ENCODE data around the gene PPIB. TPM values are rescaled to one million over a fixed set of nuclear protein-coding genes. Genes with fewer than 3 reads are reported as not detected.

Gene PPIB
- total and polyA plus RNA-seq, 9 of the 15 experiments (the other 6 are each of a cell fraction or from before 2014, with no cell fraction given), result 306 to 746 (median 439) TPM

GRCh38 chr15:64162869-64163658 lies at the start of gene PPIB (continued):
- TF ChIP-seq ZFP36 (IDR thresholded peaks at IDR 0.05; ENCODE audit: low read depth, low read length, partially characterized antibody) (no peak), CTCF (IDR thresholded peaks at IDR 0.05 in 2 of 3, conservative IDR thresholded peaks at IDR 0.05 in 1 of 3; ENCODE audit: insufficient read depth in 2 of 3, low read depth in 1 of 3, low read length in 3 of 3) (peak; percentile 82 to 88 (median 86)), NCOA4 (IDR thresholded peaks at IDR 0.05; ENCODE audit: partially characterized antibody) (no peak), ARID1B (IDR thresholded peaks at IDR 0.05) (0 out of 2 replicates have a peak, but pooled peaks have one; percentile 46), MLLT1 (IDR thresholded peaks at IDR 0.05) (peak; percentile 59 to 62; a peak in 2 of 4 replicates), TOE1 (IDR thresholded peaks at IDR 0.05; ENCODE audit: borderline replicate concordance) (peak; percentile 89; the same call in 1 of the 2 replicates), TOE1 (CRISPR knock-in tag; IDR thresholded peaks at IDR 0.05; ENCODE audit: borderline replicate concordance, low read depth) (no peak), USF1 (CRISPR knock-in tag; IDR thresholded peaks at IDR 0.05) (0 out of 2 replicates have a peak, but pooled peaks have one; percentile 34), SNRNP70 (optimal IDR thresholded peaks at IDR 0.05; ENCODE audit: low read depth, low read length) (no peak), CHD2 (IDR thresholded peaks at IDR 0.05; ENCODE audit: low read depth, low read length) (no peak), RBM39 (optimal IDR thresholded peaks at IDR 0.05; ENCODE audit: low read depth, low read length) (no peak), SIN3A (IDR thresholded peaks at IDR 0.05; ENCODE audit: borderline replicate concordance in 2 of 2, control insufficient read depth in 1 of 2, low read depth in 2 of 2, low read length in 2 of 2) (peak; percentile 96 to 97), NR1H2 (CRISPR knock-in tag; IDR thresholded peaks at IDR 0.05) (no peak), HNRNPK (IDR thresholded peaks at IDR 0.05; ENCODE audit: low read depth, low read length, poor library complexity, severe bottlenecking) (peak; percentile 45), ZNF445 (CRISPR knock-in tag; IDR thresholded peaks at IDR 0.05; ENCODE audit: low read depth) (no peak), MCM5 (IDR thresholded peaks at IDR 0.05; ENCODE audit: low read depth) (no peak), PURB (CRISPR knock-in tag; IDR thresholded peaks at IDR 0.05; ENCODE audit: low read depth) (no peak)
- TF ChIP-seq, protein P1, sequence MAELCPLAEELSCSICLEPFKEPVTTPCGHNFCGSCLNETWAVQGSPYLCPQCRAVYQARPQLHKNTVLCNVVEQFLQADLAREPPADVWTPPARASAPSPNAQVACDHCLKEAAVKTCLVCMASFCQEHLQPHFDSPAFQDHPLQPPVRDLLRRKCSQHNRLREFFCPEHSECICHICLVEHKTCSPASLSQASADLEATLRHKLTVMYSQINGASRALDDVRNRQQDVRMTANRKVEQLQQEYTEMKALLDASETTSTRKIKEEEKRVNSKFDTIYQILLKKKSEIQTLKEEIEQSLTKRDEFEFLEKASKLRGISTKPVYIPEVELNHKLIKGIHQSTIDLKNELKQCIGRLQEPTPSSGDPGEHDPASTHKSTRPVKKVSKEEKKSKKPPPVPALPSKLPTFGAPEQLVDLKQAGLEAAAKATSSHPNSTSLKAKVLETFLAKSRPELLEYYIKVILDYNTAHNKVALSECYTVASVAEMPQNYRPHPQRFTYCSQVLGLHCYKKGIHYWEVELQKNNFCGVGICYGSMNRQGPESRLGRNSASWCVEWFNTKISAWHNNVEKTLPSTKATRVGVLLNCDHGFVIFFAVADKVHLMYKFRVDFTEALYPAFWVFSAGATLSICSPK (IDR thresholded peaks at IDR 0.05; ENCODE audit: borderline replicate concordance), result no peak
- TF ChIP-seq, protein P2, sequence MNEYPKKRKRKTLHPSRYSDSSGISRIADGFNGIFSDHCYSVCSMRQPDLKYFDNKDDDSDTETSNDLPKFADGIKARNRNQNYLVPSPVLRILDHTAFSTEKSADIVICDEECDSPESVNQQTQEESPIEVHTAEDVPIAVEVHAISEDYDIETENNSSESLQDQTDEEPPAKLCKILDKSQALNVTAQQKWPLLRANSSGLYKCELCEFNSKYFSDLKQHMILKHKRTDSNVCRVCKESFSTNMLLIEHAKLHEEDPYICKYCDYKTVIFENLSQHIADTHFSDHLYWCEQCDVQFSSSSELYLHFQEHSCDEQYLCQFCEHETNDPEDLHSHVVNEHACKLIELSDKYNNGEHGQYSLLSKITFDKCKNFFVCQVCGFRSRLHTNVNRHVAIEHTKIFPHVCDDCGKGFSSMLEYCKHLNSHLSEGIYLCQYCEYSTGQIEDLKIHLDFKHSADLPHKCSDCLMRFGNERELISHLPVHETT (CRISPR knock-in tag; conservative IDR thresholded peaks at IDR 0.05 in 1 of 2, IDR thresholded peaks at IDR 0.05 in 1 of 2), result peak in 1 of 2 experiments; percentile 96; a peak in 2 of 4 replicates

Measured in K562 (cell line).